GM21825 (cell line): Measurements from ENCODE around the gene FKBP15.

Experiments used
- ATAC-seq: cut with Tn5 transposase; IDR thresholded peaks from one replicate; pipeline ENCODE4 v1.9.1; 2021; ENCODE audit warnings: mild to moderate bottlenecking, moderate library complexity; ENCODE audit not compliant: unreplicated experiment

FKBP15 gene

DNA sequence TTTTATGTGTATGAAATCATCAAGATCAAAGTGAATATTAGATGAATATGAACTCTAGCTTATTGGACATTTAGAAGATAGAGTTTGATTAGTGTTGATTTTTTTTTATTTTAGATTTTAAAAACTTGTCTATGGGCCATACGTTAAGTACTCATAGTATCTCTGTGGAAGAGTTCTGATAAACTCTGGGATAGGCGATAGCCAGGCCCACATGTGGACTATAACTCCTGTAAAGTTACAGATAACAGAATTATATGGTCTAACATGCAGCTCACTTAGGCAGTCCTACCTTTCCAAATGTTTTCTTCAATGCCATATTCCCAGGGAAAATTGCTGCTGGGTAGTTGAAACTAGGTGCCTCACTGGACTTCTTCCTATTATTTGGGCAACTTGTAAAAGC, 10.6 kb upstream of the FKBP15 start:
- no peak for ATAC-seq

DNA sequence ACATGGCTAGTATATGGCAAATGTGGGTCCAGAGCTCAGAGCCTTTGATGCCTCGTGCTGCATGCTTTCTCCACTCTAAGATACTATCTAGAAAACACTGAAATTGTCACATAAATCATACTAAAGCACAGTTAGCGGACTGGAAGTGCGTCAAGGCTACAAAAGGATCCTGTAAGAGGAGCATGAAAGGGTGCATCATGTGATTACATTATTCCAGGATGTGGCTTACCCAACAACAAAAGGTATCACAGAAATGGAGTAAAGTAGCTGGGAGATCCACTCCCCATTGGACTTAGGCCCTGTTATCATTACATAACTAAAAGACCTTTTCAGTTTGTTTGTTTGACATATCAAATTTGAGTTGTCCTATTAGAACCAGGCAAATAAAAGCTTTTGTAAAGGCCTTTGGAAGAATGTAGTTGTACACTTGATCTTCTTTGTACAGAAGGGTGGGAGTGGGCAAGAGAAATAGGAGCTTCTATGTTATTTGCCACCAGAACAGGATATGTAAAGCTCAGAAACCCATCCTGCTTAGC, 7.1 kb upstream of the FKBP15 start:
- no peak for ATAC-seq

DNA sequence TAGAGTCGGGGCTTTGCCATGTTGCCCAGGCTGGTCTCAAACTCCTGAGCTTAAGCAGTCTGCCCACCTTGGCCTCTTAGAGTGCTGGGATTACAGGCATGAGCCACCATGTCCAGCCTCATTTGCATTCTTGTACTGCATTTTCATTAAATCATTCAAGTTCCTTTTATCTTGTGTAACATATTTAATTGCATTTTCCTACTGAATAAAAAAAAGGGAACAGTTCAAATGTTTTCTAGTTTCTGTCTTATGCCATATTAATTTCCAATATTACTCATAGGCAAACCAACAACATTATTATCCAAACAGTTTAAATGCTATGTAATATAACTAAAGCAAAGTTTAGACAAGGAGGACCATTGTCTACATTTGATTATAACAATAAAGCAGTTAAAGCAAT, 6.4 kb upstream of the FKBP15 start:
- ATAC-seq = no peak

DNA sequence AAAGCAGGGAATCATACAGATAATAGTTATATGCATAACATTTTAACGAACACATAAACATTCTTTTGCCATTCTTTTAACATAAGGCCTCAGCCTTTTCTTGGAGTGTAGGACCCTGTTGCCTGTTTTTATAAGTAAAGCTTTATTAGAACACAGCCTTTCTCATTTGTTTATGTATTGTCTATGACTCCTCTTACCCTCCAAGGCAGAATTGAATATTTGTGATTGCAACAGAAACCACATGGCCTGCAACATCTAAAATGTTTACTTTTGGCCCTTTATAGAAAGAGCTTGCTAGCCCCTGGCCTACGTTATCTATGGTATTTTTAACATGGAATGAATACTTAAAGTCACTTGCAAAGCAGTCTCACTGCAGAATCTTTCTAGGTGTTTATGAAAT, 2.9 kb upstream of the FKBP15 start:
- no peak for ATAC-seq

DNA sequence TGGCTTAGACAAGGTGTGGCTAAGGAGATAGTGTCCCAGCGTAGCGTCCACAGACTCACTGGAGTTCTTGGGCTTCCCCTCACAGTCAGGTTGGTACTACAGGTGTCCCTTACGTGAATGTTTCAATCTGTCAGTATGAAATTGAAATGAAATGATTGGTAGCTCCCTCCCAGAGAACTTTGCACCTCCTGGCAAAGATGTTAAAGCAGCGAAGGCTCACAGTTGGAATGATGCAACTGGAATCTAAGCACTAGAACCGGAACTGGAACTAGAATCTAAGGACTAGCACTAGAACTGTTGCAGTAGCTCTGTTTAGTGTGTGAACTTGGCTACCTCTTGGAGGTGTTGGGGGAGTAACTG, 1.4 kb upstream of the FKBP15 start:
- no peak for ATAC-seq

DNA sequence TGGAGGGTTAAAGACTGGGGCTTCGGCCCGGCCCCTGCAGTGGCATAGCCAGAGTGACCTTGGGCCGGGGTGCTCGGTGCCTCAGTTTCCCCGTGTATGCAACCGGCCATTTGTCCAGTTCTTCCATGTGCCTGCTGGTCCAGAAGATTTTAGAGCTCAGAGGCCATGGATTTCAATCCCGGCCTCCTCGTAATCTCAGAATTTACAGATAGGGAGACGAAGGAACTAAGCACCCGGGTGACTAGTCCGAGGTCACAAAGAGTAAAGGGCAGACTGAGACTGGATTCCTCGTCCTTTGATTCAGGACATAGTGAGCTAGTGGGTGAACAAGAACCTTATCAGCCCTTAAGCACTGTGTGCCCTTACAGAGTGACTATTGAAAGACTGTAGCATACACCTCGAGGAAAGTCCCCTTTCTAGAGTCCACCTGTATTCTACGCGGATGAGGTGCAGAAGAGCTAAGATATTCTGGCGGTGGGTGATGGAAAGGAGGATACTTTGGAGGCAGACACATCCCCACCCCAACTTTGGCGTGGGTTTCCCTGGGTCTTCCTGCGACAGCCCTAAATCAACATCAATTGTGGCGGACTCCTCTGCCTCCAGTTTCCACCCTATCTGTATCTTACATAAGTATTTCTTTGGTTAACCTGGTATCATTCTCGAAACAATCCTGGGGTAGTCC, 864 bp upstream of the FKBP15 start:
- no peak for ATAC-seq

DNA sequence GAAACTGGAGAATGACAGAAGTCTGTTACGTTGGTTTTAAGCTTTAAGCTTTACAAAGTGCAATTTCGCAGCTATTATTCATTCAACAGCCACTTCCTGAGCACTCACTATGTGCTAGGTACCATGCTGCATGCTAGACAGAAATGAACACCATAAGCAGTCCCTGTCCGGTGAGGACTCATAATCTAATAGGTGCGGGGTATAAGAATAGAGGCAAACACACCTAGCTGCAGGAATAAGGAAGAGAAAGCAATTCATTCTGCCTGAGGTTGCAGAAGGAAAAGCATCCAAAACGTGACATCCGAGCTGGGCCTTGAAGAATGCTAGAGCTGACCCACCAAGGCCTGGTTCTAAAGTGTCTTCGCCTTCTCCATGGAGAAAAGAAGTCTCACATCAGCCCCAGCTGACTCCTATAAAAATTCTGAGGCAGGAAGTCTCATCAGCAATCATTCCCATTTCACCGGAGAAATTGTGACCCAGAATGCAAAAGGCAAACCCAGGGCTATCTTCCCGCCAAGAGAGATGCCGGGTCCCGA, 542 bp downstream of the FKBP15 start:
- ATAC-seq = no peak

DNA sequence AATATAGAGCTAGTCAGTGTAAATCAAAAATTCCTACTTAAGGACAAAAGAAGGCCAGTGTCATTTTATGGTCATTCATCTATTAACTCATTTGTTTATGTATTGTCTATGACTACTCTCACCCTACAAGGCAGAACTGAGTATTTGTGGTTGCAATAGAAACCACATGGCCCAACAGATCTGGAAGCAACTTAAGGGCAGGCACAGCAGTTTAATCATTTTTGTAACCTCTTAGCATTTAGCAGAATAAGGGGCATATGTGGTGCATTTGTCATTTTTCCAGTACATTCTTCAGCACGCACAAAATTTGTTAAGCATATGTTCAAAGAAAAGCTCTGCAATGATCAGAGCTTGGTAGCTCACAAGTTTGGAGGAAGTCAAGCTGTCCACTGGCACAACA, 1.1 kb downstream of the FKBP15 start:
- ATAC-seq = peak; percentile 56

DNA sequence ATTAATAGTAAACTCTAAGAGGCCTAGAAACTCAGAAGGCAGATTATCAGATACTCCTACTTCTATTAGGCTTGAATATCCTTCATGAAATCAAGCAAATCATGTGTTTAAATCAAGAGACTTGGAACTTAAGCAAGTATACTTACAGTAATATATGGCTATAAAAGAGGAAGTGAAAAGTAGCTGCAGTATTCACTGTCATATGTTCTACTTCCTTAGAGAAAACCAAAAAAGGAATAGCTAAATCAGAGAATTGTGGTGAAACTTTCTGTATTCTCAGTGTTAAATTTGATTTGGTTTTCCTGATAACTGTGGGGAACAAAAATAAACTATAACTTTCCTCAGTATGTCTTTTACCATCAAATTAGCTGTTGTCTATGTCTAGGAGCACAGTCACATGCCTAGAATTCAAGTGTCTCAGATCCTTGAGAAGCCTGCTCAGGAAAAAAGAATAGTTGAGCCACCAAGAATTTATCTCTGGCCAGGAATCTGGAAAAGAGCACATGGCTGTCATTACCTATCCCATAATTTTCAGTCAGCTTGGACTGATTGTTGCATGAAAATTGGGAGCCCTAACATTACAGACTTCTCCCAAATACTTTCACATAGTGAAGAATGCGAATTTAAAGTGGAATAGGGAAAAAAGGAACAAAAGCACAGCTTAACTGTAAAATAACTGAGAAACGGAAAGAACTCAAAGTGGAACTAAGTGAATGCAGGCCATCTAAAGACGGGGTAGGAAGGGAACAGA, 1.7 kb downstream of the FKBP15 start:
- no peak for ATAC-seq

DNA sequence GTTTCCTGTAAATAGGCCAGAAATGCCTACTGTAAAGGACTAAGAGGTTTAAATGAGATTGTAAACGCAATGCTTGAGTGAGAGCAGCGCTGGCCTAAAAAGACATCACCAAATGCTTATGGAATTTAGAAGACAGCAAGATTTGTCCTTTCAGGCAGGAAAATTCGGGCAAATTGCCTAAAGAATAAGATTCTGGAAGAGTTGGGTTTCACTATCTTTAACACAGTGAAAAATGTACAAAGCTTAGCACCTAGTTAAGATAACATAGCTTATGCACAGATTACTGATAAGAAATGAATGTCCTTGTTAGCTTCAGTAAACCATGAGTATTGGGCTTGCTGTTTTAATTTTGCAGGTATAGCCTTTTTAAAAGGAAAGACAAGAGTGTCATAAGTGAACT, 4.7 kb downstream of the FKBP15 start:
- no peak for ATAC-seq

DNA sequence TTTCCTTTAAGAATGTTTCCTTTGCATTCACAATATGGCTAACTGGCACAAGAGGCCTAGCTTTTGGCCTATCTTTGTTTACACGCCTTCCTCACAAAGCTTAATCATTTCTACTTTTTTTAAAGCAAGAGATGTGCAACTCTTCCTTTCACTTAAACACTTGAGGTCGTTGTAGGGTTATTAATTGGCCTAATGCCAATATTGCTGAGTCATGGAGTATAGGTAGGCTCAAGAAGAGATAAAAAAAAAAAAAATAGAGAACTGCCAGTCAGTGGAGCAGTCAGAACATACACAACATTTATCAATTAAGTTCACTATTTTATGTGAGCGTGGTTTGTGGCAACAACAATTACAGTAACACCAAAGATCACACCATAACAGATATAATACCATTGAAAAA, 5.9 kb downstream of the FKBP15 start:
- ATAC-seq = no peak

DNA sequence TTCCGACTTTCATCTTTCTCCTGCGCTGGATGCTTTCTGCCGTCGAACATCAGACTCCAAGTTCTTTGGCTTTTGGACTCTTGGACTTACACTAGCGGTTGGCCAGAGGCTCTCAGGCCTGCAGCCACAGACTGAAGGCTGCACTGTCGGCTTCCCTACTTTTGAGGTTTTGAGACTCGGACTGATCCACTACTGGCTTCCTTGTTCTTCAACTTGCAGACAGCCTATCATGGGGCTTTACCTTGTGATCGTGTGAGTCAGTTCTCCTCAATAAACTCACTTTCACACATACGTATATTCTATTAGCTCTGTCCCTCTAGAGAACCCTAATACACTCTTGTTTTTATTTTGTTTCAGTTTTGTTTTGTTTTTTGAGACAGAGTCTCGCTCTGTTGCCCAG, 10.3 kb downstream of the FKBP15 start:
- ATAC-seq = no peak

DNA sequence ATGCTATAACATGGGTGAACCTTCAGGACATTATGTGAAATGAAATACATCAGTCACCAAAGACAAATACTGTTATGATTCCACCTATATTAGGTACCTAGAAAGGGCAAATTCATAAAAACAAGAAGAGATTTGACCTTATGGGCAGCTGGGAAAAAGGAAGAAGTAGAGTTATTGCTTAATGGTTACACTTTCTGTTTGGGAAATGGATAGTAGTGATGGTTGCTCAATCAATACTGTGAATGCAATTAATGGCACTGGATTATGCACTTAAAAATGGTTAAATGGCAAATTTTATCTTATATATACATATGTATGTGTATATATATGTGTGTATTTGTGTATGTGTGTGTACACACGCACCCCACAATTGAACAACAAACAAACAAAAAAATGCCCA, 15.2 kb downstream of the FKBP15 start:
- ATAC-seq = no peak

DNA sequence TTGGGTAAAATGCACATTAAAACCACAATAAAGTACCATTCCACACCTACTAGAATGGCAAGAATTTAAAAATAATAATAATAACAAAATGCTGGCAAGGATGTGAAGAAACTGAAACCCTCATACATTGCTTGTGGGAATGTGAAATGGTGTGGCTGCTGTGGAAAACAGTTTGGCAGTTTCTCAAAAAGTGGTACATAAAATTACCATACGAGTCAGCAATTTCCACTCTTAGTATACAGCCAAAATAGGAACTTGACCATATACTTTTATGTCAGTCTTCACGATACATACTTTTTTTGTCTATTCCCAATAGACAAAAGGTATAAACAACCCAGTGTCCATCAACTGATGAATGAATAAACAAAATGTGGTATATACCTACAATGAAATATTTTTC, 15.6 kb downstream of the FKBP15 start:
- no peak for ATAC-seq

DNA sequence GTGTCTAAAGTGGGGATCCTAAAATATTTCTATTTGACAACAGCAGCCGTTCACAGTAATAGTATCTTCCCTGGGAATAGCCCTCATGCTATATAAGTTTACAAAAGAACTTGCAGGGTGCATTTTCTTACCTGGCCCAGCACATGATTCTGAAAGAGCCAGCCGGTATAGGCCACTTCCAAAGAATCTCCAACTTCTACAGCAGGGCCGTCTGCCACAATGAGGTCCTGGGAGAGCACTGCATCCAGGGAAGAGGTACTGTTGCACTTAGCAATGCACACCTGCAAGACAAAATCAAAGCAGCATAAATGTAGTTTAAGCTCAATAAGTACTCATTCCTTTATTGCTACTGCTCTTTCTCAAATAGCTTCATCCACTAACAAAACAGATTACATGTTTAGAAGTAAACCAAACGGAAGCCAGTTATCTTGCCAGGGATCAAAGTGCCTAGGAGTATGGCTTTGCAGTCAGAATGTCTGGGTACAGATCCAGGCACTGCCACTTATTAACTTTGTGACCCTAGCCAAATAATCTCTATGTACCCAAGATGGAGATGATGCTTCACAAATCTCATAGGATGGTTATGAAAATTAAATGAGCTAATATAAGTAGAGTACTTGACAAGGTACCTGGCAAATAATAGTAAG, 21.3 kb downstream of the FKBP15 start:
- no peak for ATAC-seq

DNA sequence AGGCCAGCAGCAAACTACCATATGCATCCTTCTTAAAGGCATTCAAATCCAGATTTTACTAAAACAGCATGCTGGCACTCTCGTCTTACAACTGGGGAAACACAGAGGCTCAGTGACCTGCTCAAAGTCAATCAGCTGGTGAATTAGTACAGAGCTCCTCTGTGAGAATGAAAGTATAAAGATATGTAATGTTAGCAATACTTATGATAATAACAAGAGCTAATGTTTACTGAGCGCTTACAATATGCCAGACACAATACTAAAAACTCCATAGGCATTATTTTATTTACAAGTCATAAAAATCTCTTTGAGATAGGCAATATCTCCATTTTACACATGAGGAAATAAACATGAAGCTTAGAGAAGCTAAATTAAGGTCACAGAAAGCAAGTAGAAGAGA, 28.6 kb downstream of the FKBP15 start:
- no peak for ATAC-seq

DNA sequence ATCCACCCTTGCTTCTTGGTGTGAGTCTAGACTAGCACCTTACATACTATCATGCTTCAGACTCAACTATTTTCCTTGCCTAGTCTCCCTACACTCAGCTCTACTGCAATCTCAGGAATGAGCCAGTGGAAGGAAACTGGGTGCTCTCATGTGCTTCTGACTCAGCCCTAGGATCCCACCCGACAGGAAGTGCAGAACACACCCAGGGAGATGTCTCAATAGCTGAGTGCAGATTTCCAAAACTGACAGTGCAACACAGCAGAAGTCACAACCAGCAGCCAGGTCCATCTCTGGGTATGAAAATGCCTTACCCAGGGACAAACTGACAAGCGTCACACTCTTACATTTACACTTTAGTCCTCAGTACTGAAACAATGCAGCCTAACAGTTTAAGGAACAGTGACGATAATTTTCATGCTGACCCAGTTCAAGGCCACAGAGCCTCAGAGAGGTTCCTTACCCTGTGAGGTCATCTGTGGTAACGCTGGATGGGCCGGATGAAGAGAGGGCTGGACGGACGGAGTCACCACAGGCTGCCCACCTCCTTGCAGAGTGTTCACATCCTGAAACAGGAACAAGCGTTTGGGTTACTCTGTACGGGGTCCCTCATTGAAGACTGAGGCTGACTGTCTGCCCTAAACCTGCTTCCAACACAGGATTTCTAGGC, 33.0 kb downstream of the FKBP15 start:
- no peak for ATAC-seq

DNA sequence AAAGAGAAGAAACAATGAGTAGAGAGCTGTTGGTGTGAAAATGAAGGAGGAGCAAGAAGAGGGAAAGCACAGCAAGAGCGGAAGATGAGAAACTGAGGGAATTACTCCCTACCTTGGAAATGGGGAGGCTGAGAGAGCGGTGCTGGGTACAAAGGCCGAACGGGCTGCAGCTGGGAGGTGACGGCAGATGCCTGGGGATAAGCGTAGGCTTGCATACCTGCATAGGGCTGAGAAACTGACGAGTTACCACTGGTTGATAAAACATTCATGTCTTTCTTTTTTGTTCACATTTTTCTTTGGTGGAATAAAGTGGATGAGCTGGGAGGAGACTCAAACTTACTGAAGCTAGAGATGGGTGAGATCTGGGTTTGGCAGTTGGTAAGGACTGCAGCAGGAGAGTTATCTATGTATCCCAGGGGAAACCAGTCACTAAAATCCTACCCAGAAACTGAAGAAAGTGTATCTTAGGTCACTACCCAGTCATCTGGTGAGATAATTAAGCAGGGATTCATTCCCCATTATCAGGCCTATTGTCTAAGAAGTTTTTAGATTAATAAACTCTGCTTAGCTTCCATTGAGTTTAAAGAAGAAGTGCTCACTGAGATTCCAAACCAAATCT, 34.8 kb downstream of the FKBP15 start:
- ATAC-seq = no peak

DNA sequence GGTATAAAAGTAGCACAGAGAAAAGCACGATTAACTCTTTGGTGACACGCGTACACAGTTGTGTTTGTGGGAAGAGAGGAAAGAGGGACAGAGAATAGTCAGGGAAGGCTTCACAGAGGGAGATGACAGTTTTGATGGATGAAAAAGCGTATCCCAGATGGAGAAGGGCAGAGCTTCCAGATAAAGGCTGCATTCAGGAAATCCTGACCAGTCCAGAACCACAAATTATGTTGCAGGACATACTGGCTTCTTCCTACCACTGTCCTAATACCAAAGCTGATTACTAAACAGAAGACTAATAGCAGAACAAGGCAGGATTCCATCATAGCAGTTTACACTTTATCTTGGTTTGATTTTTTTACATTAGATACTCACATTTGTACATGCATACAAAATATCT, 35.8 kb downstream of the FKBP15 start:
- no peak for ATAC-seq

DNA sequence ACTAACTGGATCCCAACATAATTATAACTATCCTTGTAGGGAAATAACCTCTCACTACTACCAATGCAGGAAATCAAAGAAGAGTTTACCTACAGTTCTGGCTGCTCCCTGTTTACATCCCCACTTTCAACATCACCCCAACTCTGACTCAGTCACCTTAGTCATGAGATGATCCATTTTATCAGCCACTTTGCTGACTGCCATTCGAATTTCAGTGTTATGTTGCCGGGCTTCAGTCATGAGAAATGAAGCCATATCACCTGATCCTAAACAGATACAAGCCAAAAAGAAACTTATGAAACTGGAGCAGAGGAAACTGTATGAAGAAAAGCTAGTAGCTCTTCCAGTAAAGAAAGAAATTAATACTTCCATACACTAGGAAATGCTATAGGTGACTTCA, 36.5 kb downstream of the FKBP15 start:
- no peak for ATAC-seq

DNA sequence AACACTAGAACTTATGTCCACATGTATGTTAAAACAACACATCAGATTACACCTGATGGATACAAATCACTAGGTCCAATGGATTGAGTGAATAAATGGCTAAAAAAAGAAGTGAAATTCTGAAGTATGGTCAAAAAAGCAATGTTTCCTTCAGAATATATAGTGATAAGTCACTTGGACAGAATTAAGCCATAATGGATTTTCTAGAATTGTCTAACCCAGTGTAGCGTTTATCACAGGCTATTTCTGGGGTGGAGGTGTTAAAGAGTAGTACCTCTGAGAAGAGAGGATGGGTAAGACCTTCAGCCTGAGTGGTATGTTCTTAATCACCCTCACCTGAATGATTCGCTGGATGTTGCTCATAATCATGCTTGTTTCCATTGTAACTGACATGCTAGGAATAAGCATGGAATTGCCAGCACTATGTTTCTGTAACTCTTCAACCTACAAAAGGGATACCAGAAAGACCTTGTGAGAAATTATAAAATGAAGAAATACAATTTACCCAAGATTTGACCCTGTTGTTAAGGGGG, 37.1 kb downstream of the FKBP15 start:
- no peak for ATAC-seq
